HS-5 (cell line): Measurements from ENCODE around the gene SLC35F3.

Experiments used
- DNase-seq: peaks from one replicate; pipeline ENCODE4 v3.0.0-alpha.2; 2012; ENCODE audit warnings: low read depth

SLC35F3 gene

GRCh38 chr1:233912447-233912846 is 8.0 kb downstream of the SLC35F3 start:
- no peak for DNase-seq

- DNase-seq = no peak
Observed at GRCh38 chr1:233912909-233913308, 8.4 kb downstream of the SLC35F3 start.

GRCh38 chr1:233916706-233917105 is 12.2 kb downstream of the SLC35F3 start:
- DNase-seq = peak; percentile 26

DNA sequence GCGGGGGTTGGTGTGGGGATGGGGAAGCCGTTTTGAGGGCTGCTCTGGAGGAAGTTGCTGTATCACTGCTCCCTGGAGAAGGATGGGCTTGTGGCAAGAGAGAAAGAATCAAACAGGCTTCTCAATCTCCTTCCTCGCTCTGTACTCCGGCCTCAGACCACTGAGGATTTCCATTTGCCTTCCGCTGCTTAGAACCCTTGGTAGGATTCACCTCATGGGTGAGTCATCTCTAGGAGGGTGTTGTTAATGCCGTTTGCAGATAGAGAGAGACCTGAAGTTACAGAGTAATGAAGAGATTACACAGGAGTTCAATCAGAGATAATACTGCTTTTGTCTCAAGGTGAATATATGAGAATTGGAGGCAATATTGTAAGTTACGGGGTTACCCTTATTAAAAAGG is 15.3 kb downstream of the SLC35F3 start:
- DNase-seq = no peak

DNA sequence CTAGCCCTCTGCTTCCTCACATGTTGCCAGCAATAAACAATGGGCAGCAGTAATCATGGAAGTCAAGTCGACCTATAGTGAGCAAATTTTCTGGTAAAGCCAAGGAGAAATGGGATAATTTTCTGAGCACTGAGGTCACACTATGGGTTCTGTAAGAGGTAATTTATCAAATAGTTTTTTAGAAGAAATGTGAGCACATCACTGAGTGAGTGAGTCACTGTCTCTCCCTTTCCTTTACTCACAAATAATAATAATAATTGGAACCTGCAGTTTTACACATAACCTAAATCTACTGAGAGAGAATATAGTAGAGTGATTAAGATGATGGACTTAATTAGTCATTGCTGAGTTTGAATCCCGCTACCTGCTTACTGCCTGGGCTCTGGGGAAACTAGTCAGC is 23.6 kb downstream of the SLC35F3 start:
- DNase-seq = no peak

GRCh38 chr1:233933339-233933738 is 28.9 kb downstream of the SLC35F3 start:
- no peak for DNase-seq

DNA sequence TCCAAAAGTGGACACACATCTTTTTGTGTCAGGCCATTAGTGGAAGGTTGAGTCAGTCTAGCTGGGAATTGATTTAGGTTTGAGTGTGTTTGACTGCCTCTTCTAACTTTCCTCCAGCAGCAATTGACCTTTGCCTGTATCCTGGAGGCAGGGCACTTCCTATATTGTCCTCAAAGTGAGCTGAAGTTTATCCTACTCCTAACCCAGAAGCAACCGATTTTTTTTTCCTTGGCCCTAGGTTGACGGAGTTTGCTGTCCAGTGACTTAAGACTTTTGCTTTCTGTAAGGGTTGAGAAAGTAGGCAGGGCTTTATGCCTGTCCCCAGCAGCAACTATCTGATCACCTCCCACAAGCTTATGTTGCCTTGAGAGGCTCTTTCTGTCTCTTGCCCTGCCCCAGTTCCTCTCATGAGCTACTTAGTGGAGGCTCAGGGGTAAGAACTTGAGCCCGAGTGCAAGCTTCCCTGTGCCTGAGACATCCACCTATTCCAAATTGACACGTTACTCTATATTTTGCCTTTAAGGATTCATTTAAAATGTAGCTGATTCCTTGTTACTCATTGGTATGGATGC is 30.9 kb downstream of the SLC35F3 start:
- no peak for DNase-seq

DNA sequence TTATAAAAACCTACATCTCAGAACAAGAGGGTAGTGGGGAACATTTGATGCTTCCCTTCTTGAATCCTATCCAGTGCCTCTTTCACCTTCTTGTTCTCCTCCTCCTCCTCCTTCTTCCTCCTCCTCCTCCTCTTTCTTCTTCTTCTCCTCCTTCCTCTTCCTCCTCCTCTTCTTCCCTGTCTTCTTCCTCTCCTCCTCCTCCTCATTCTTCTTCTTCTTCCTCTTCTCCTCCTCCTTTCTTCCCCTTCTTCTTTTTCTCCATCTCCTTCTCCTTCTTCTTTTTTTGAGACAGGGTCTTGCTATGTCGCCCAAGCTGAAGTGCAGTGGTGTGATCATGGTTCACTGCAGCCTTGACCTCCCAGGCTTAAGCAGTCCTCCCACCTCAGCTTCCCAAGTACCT is 31.9 kb downstream of the SLC35F3 start:
- no peak for DNase-seq

GRCh38 chr1:233936842-233937241 is 32.4 kb downstream of the SLC35F3 start:
- DNase-seq = no peak

DNA sequence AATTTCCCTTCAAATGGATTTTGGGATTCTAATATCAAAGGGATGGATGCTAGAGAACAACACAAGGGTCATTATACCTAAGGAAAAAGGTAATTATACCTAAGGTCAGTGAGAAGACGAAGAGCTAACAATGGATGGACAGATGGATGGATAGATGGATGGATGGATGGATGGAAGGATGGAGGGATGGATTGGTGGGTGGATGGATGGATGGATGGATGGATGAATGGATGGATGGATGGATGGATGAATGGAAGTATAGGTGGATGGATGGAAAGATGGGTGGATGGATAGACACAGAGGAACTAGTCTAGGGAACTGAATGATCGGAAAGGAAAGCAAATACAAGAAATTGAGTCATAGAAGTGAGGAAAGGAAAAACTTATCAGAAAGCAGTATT is 34.0 kb downstream of the SLC35F3 start:
- DNase-seq = no peak

GRCh38 chr1:233939451-233939850 is 35.0 kb downstream of the SLC35F3 start:
- DNase-seq = no peak

GRCh38 chr1:233940908-233941307 is 36.4 kb downstream of the SLC35F3 start:
- DNase-seq = no peak

DNA sequence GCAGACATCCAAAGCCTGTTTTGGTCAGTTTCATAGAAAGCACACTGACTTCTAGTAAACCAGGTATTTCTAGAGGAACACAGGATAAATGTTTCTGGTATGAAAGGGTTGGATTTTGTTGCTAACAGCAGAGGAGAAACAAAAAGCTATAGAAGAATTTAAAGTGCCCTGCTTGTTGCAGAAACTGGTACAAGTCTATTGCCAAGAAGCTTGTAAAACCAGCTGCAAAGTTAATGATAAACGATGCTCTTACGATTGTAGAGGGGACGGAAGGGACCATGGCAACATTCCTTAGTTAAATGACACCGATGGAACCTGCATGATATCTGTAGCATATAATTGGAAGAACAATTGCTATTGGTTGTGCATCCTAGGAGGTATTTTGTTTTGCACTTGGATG is 40.1 kb downstream of the SLC35F3 start:
- no peak for DNase-seq

- DNase-seq = peak; percentile 2
Observed at GRCh38 chr1:233945573-233945972, 41.1 kb downstream of the SLC35F3 start.

GRCh38 chr1:233945979-233946378 is 41.5 kb downstream of the SLC35F3 start:
- DNase-seq = no peak

GRCh38 chr1:233946724-233947123 is 42.2 kb downstream of the SLC35F3 start:
- DNase-seq = no peak

- DNase-seq = no peak
Observed at GRCh38 chr1:233951804-233952203, 47.3 kb downstream of the SLC35F3 start.

GRCh38 chr1:233957691-233958090 is 53.2 kb downstream of the SLC35F3 start:
- DNase-seq = no peak

- no peak for DNase-seq
Observed at GRCh38 chr1:233959102-233959501, 54.6 kb downstream of the SLC35F3 start.

GRCh38 chr1:233959971-233960370 is 55.5 kb downstream of the SLC35F3 start:
- DNase-seq = no peak

GRCh38 chr1:233960386-233960785 is 55.9 kb downstream of the SLC35F3 start:
- DNase-seq = no peak

DNA sequence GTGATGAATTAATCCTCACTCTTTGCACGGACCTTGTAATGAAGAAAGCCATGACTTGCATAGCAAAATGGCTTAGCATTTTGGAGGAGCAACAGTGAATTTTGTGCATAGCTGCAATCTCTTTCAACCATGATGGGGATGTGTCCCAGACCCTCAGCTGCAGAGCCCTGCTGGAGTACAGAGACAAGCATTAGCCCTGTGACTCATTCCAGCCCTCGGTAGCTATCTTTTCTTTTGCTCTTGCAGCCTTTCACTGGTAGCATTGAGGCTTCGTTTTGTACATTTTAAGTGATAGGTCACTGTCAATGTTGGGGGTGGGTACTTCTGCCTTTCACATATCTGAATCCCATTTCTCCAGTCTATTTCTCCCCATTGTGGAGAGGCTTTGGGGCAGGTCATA is 58.4 kb downstream of the SLC35F3 start:
- no peak for DNase-seq

- no peak for DNase-seq
Observed at GRCh38 chr1:233965856-233966255, 61.4 kb downstream of the SLC35F3 start.

GRCh38 chr1:233971753-233972152 is 67.3 kb downstream of the SLC35F3 start:
- DNase-seq = no peak

DNA sequence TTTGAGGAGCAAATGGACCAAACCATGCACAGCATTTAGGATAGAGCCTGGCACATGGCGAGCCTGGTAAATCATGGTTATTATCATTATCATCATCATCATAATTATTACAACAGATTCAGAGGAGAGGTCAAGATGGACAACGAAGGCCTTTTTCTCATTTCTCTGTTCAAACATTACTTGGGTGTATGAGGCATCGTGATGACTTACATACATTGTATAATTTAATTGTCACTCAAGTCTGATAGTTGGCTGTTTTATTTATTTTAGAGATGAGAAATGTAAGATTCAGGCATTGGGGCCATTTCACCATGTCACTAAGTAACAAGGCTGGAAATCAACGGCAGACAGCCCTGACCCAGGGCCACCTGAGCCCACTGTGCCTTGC is 68.1 kb downstream of the SLC35F3 start:
- no peak for DNase-seq
